Urinary bladder (tissue), 4 donors: ENCODE data around the gene SPINK14. TPM values are rescaled to one million over a fixed set of nuclear protein-coding genes. Genes with fewer than 3 reads are reported as not detected.

Source experiments
- DNase-seq: peaks from one replicate; pipeline ENCODE4 v3.0.0-alpha.2; 2015; ENCODE audit errors: extremely low spot score
- H3K27ac ChIP-seq: one replicate; pipeline ENCODE4 v1.5.1; 2013; ENCODE audit warnings: low read depth, mild to moderate bottlenecking, moderate library complexity
- H3K36me3 ChIP-seq: one replicate; pipeline ENCODE4 v1.6.1; 2013; ENCODE audit warnings: mild to moderate bottlenecking, moderate library complexity; ENCODE audit not compliant: insufficient read depth
- H3K4me1 ChIP-seq: one replicate; pipeline ENCODE4 v1.6.1; 2013; ENCODE audit warnings: mild to moderate bottlenecking, moderate library complexity; ENCODE audit not compliant: insufficient read depth
- H3K4me3 ChIP-seq: one replicate; pipeline ENCODE4 v1.5.1; 2013; ENCODE audit warnings: low read depth, low read length
- WGBS: extraction: QIAGEN DNeasy Blood & Tissue Kit; methylation state at CpG from one replicate; pipeline ENCODE4 v1.1.7; 2013; 5-methylcytosine and 5-hydroxymethylcytosine counted together
- polyA plus RNA-seq: library from polyadenylated mRNA; stranded (reverse); fragments of 200-250 nt; gene quantifications from one replicate; pipeline ENCODE4 v1.2.3, GENCODE V29; 2013
- total RNA-seq: library from RNA; depleted of rRNA; stranded (reverse); fragments of >200 nt; gene quantifications from one replicate; pipeline ENCODE4 v1.2.3, GENCODE V29; 2014
- donor health status: healthy with polysubstance abuse.
- donor health status: healthy.

SPINK14 gene
- total and polyA plus RNA-seq, 2 donors = not detected

- WGBS = 54% methylated on average over 4 of the region's 4 CpGs
- Histone ChIP-seq H3K36me3 (no peaks in the 10 kb centered on the region), H3K4me3 (no peak overlapping the region), H3K4me1 (no peaks in the 10 kb centered on the region), H3K27ac (no peak overlapping the region)
- DNase-seq = no peak
These were observed 1.6 kb upstream of the SPINK14 start for GRCh38 chr5:148166550-148167283.

DNA sequence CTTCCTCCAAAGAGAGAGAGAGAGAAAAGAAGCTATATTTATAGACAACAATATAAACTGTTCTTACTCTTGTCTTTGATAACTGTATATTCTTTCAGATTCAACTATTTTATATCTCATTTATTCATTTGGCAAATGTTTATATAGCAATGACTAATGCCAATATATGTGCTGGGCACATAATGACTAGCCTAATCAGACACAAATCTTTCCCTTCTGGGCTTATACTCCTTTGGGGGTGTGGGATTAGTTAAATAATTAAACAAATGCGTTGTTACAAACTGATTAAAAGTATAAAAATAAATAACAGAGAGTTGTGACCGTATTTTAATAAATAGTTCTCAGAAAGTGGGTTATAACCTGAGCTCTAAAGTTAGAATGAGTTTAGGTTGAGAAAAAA, 4.0 kb downstream of the SPINK14 start:
- no peak overlapping the region for H3K4me3 ChIP-seq
- no peaks in the 10 kb centered on the region for H3K36me3 ChIP-seq
- H3K27ac ChIP-seq = no peak overlapping the region
- no peaks in the 10 kb centered on the region for H3K4me1 ChIP-seq
- WGBS = 52% methylated on average over 2 of the region's 2 CpGs
- no peak for DNase-seq

DNA sequence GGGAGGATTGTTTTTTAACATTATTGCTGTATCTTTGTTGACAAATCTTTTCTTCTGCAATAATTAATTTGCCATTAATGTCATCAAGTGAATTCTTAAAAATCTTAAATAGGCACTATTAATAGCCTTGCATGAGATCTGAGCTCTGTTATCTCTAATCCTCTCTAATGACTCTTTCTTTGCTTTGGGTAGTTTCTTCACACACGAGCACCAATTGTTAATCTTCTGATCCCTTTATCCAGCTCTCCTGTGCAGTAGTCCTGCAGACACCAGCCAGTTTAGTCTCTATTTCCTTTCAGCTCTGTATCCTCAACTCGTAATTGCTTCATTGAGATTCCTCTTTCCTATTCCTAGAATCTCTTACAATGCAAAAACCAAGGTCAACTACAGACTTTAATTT, 8.1 kb downstream of the SPINK14 start:
- H3K4me3 ChIP-seq = no peak overlapping the region
- 40% methylated on average over 2 of the region's 2 CpGs for WGBS
- DNase-seq = no peak
- no peak overlapping the region for H3K27ac ChIP-seq
- no peaks in the 10 kb centered on the region for H3K4me1 ChIP-seq
- no peaks in the 10 kb centered on the region for H3K36me3 ChIP-seq

DNA sequence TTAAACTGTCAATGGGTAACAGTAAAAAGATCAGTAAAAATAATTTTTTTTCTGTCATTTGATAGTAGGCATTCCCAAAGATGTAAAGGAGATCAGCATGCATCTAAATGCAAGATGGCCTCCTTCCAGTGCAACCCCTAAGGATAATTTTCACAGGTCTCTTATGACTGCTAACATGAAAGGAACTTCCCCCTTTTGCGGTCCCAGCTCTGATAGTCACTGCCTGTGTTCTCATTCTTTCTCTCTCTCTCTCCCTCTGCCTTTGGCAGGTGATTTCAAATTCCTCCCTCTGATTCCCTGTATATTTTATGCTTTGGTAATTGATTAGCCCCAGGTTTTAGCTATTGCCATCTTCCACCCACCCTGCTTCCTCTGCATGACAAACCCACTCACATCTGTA, 8.9 kb downstream of the SPINK14 start:
- DNase-seq = no peak
- H3K27ac ChIP-seq = no peak overlapping the region
- 83% methylated on average over 1 of the region's 1 CpG for WGBS
- H3K4me1 ChIP-seq = no peaks in the 10 kb centered on the region
- H3K4me3 ChIP-seq = no peak overlapping the region
- no peaks in the 10 kb centered on the region for H3K36me3 ChIP-seq

GRCh38 chr5:148179234-148179824, 11.0 kb downstream of the SPINK14 start:
- no peaks in the 10 kb centered on the region for H3K4me1 ChIP-seq
- no peak overlapping the region for H3K4me3 ChIP-seq
- H3K36me3 ChIP-seq = no peaks in the 10 kb centered on the region
- WGBS = 42% methylated on average over 3 of the region's 3 CpGs
- no peak for DNase-seq
- H3K27ac ChIP-seq = no peak overlapping the region

DNA sequence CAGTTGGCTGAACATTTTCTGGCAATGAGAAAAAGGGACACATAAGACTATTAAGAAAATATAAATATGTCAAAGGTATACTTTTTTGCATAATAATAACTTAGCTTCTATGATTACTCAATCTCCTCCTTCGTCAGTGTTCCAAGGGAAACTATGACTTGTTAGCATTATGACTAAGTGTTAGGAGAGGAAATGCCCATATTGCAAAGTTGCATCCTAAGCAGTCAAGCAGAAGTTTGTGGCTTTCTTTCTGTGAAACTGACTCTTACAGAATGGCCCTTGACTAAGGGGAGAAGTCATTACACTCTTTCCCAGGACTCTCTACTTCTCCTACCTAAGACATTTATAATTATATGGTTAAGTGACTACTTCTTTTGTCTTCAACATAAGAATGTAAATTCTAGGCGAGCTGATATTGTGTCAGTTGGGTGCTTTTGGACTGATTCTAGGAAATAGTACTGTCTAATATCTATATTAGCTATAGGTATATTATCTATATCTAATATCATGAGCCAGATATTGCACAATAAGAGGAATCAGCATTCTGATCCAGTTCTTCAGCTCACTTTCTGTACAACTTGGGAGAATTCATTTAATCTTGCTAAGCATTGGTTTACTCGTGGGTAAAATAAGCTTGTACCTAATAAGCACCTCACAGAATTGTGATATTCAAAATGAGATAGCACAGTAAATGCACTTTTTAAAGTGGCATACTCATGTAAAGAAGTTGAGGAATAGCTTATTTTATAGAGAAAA, 18.1 kb downstream of the SPINK14 start:
- no peaks in the 10 kb centered on the region for H3K4me1 ChIP-seq
- no peak for DNase-seq
- H3K4me3 ChIP-seq = no peak overlapping the region
- H3K27ac ChIP-seq = no peak overlapping the region
- no peaks in the 10 kb centered on the region for H3K36me3 ChIP-seq
- WGBS = 64% methylated on average over 3 of the region's 3 CpGs

- 19% methylated on average over 1 of the region's 1 CpG for WGBS
- no peak for DNase-seq
- H3K27ac ChIP-seq = no peak overlapping the region
- no peaks in the 10 kb centered on the region for H3K36me3 ChIP-seq
- H3K4me1 ChIP-seq = no peaks in the 10 kb centered on the region
- H3K4me3 ChIP-seq = no peak overlapping the region
These were observed 22.7 kb downstream of the SPINK14 start for GRCh38 chr5:148191010-148191409.

DNA sequence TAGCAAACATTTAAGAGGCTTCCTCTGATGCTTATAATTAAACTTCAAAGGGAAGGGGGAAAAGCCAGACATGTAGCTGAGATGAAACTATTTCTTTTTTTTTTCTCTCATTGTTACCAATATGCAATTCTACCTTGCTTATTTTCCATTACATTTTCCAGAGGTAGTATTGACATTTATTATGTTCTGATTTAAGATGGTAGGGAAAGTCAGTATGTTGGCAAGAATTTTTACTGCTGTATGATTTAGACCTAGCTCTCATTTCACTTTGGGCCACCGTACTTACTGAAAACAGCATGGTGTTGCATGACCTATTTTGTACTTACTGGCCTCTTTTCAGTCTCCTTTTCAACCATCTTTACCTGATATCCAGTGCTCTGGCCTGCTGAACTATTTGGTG, 24.9 kb downstream of the SPINK14 start:
- DNase-seq = no peak
- Histone ChIP-seq H3K27ac (no peak overlapping the region), H3K4me3 (no peak overlapping the region), H3K36me3 (no peaks in the 10 kb centered on the region), H3K4me1 (no peaks in the 10 kb centered on the region)
- WGBS = 37% methylated on average over 1 of the region's 1 CpG

- no peak overlapping the region for H3K27ac ChIP-seq
- WGBS = 67% methylated on average over 2 of the region's 2 CpGs
- H3K4me3 ChIP-seq = no peak overlapping the region
- DNase-seq = no peak
- no peaks in the 10 kb centered on the region for H3K4me1 ChIP-seq
- no peaks in the 10 kb centered on the region for H3K36me3 ChIP-seq
These were observed 32.8 kb downstream of the SPINK14 start for GRCh38 chr5:148201151-148201550.

- DNase-seq = no peak
- Histone ChIP-seq H3K4me3 (no peak within 1 kb of the TSS), H3K27ac (no peak within 1 kb of the TSS), H3K36me3 (no peaks in the 10 kb centered on the region), H3K4me1 (no peaks in the 10 kb centered on the region)
- WGBS = 92% methylated on average over 2 of the region's 2 CpGs
These were observed 34.3 kb downstream of the SPINK14 start, which contains the start of gene SPINK6 for GRCh38 chr5:148202531-148203203. SPINK6 (plus strand) TSS chr5:148203042; CDS start chr5:148203097, 55 bp downstream.

DNA sequence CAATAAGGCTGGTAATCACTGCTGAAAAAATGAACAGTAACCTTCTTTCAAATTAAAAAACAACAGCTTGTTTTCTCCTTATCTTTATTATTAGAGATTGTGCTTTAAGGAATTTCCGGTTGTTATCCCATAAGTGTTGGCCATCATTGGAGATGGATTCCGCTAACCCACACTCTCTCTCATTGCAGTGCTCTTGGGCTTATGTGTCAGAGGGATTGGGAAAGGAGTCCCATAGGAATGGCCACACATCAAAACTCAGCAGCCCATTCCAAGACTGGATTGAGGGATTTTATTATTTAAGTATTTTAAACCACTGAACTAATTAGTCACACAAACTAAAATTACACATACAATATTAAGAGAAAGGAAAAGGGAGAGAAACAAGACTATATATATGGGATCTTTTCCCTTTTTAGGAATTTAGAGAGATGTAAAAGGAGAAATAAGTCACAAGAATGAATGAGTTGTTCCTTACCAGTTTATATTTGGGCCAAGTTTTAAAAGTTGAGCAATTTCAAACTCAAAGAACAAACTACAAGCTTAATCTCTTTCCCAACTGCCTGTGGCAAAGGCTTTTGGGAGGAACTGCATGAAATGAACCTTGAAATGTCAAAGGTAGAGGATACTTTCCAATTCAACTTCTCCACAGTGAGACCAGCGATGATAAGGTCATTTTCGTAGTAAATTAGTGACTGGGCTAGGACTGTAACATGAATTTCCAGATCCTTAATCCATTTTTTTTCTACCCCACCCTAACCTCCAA, 36.9 kb downstream of the SPINK14 start:
- WGBS = 72% methylated on average over 4 of the region's 4 CpGs
- Histone ChIP-seq H3K4me1 (no peaks in the 10 kb centered on the region), H3K36me3 (no peaks in the 10 kb centered on the region), H3K4me3 (no peak overlapping the region), H3K27ac (no peak overlapping the region)
- no peak for DNase-seq

DNA sequence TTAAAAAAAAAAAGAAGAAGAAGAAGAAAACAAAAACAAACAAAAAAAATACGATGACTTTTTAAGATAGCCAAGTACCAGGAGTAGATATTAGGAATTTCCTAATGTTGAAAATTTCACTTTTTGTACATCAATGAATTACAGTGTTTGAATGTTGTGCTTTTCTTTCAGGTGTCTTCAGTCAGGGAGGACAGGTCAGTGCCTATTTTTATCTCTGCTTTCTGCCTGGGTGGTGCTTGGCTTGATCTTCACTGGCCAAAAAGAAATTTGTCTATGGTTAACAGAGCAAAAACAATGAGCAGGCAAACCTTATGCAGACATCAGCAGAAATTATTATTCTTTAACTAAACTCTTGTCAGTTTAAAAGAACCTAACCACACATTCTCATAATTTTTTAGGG, 37.5 kb downstream of the SPINK14 start:
- Histone ChIP-seq H3K4me3 (no peak overlapping the region), H3K4me1 (no peaks in the 10 kb centered on the region), H3K36me3 (no peaks in the 10 kb centered on the region), H3K27ac (no peak overlapping the region)
- WGBS = 74% methylated on average over 1 of the region's 1 CpG
- no peak for DNase-seq

GRCh38 chr5:148206620-148207019, 38.3 kb downstream of the SPINK14 start:
- Histone ChIP-seq H3K4me1 (no peaks in the 10 kb centered on the region), H3K4me3 (no peak overlapping the region), H3K27ac (no peak overlapping the region), H3K36me3 (no peaks in the 10 kb centered on the region)
- 71% methylated on average over 1 of the region's 1 CpG for WGBS
- DNase-seq = no peak
